ENCODE data around the gene SLC1A5.

GRCh38 chr19:46785054-46785979, 3.1 kb downstream of the SLC1A5 start:
- TF ChIP-seq CTCF (IDR thresholded peaks at IDR 0.05) (no peak), POLR2A (IDR thresholded peaks at IDR 0.05) (no peak)
